NCI-H510A treated with DMSO at 0.1 percent for 48 hours (cell line): Measurements from ENCODE around the gene ATG5.

Experiments
- DNase-seq: peaks from one replicate; lab custom pipeline; 2025; lab: John Stamatoyannopoulos, UW

Gene ATG5

DNA sequence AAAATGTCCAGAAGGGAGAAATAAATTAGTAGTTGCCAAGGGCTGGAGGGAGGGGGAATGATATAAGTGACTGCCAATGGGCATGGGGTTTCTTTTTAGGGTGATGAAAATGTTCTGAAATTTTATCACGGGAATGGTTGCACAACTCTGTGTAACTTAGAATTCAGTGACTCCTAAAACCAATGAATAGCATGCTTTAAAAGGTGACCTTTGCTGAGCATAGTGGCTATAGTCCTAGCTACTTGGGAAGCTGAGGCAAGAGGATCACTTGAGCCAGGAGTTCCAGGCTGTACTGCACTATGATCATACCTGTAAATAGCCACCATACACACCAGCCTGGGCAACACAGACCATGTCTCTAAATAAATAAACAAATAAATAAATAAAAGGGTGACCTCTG, 109.0 kb downstream of the ATG5 start:
- DNase-seq: no peak

- no peak for DNase-seq
Measured at GRCh38 chr6:106215608-106216007, 110.0 kb downstream of the ATG5 start.

- DNase-seq: no peak
Measured at GRCh38 chr6:106214531-106214930, 111.0 kb downstream of the ATG5 start.

DNA sequence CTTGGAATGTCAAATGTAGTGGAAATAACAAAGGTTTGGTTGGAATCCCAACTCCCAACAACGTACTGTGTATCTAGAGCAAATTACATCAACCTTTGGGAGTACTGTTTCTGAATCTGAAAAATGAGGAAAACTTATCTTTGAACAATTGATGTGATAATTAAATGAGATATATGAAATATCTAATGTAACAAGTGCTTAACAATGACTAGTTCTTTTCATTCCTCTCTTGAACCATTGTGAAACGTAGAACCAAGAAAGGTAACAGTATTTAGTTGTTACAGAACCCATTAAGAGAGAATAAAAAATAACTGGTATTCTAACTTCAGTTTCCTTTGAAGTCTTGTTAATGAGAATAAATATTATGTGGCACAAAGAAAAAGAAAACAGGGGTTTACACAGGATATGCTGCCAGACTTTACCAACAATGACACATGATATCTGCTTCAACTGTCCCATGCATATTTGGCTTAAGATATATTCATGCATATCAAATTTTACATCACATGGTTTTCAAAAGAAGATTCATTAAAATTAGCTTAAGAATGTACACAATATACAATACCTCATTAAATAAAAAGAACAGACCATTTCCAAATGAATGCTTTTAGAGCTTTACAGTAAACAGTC, 111.8 kb downstream of the ATG5 start:
- DNase-seq: no peak

GRCh38 chr6:106212576-106212975, 113.0 kb downstream of the ATG5 start:
- DNase-seq: no peak

DNA sequence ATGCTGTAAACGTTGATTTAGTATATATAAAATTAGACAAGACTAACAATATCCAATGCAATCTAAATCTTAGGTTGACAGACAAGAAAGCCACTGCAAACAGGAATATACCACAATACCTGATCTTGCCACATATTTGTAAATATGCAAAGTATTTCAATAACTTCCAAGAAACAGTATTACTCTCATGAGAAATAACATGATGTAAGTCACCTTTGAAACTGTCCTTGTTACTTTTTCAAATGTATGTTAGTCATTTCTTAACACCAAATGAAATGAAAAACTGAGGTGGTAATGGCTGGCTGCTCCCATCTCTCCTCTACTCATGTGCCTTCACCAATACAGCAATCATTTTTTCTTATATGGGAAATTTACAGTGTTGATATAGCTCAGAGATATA, 118.7 kb downstream of the ATG5 start:
- no peak for DNase-seq

GRCh38 chr6:106204961-106205360, 120.6 kb downstream of the ATG5 start:
- no peak for DNase-seq

DNA sequence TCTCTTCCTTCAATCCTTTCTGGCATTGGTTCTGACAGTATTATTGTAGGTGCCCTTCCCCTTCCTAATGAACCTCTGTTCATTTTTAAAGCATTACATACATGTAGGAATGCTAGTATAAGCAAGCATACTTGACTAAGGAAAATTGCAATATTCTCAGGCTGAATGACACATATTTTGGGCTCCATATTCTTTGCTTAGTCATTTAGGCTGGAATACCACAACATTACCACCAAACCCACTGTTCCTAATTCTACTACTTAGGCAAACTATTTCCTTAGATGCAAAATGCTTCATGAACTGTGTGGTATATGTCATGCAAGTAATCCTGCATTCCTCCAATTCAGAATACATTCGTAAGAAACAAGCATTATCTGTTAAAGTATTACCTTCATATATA, 125.6 kb downstream of the ATG5 start:
- DNase-seq: no peak

- DNase-seq: no peak
Measured at GRCh38 chr6:106199331-106199730, 126.2 kb downstream of the ATG5 start.

GRCh38 chr6:106197441-106197840, 128.1 kb downstream of the ATG5 start:
- no peak for DNase-seq

DNA sequence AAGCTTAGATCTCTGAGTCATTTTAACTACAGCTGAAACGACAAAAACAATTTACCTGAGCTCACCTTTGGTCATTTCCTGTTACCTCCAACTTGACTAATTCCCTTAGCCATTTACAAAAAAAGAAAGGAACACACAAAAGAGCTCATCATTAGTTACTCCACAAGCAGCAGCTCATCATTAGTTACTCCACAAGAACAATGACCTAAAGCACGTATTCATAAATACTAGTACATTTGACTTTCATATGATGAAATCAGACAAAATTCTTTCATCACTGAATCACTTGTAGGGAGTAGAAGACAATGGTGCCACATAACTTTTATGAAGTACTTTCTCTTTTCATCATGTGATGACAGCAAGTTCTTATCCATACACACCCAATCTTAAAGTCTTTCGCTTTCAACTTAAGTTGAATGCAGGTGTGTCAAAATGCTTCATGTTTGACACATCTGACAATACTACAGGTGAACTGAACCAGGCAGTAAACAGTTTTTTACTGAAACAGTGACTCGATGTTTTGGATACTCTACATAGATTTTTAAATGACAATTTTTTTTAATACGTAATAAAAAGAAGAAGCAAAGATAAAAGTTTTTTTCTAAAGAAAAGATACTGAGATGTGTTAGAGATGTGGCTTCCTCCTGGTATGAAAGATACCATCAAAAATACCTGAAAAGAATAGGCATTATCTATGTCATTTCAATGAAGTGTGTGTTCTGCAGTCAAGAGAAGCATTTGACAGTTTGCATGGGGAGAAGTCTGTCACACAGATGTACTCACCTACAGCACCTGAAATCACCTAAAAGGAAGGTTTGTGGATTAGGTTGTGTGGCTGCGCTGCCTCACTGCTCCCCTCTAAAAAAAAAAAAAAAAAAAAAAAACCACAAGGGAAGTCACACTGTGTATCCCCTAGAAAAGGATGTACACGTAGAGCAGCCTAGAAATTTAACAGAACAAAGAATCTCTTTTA, 130.3 kb downstream of the ATG5 start:
- no peak for DNase-seq

DNA sequence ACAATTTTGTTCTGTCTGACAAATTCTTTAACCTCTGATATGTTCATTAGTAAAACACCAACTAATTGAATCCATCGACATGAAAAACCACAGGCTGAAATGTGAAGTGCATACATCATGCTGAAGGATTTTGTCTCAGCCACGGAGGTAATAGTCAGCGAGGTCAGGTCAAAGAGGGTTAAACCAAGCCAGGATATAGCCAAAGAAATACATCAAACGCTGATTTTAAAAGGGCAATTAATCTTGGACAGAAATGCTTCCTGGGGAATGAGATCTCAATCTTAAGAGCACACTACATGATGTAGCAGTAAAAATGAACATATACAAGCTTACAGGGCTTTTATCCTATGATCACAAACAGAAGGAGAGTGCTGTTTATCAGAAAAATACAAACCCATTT, 132.7 kb downstream of the ATG5 start:
- no peak for DNase-seq

DNA sequence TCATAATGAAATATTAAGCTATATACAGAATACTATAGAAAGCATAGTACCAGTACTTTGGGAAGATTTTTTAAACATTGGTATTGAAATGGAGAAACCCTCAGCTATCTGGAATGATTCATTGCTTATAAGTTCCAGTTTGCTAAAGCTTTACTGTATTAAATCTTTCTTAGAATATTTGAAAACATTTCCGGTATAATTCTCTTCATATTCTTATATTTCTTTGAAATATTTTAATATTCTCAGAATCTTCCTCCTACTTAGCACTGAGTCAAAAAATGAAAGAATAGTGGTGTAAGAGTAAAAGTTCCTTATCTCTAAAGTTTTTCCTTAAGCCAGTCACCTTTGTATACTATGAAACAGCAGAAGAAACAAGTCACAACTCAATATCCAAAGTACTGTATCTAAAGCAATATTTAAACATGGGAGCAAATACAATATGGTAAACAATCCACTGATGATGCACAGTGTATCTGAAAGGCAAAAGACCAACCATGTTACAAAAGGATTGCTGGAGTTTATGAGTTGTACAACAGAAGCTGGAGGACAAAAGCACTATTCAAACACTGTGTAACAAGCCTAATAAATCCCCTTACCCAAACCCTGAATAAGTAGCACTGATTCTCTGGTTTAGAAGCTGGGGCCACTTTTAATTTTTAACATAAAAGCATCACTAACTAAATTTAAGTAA, 137.3 kb downstream of the ATG5 start:
- no peak for DNase-seq

DNA sequence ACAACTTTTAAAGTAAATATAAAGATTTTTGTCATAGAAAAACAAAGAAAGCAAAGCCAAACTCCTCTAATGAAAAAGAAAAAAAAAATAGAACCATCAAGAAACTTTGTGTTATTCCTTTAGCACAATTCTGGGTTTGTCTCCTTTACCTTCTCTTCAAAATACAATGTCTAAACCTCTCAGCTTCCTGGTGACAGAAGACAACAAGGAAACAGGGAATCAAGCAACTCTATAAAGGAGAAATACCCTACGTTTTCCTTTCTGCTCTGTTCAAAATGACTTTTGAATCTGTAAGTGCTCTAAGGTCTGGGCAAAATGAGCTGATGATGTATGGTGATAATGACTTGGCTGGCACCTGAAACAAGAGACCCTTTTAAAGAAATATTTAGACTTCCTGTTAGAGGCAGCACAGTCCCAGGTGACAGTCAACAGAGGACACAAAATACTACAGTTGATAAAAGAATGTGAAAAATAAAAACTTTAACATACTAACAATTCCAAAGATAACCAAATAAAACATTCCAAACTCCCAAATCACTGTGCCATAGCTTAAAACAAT, 138.1 kb downstream of the ATG5 start:
- DNase-seq: no peak

DNA sequence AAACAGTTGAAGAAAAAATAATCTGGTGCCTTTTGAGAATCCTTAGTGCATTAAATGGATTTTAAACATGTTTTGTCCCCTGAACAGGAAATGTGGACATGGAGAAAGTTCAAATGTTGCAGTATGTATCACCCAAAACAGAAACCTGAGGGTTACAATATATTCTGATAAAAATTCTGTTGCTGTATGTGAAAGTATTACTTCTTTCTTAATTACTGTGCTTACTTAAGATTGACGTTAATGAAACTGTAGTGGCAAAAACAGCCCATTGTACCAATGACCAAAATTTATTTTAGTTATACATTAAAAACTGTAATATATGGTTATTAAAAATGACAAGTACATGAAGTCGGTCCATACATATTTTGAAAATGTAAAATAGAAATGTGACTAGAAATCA, 138.8 kb downstream of the ATG5 start:
- no peak for DNase-seq

- no peak for DNase-seq
Measured at GRCh38 chr6:106186172-106186571, 139.4 kb downstream of the ATG5 start.

DNA sequence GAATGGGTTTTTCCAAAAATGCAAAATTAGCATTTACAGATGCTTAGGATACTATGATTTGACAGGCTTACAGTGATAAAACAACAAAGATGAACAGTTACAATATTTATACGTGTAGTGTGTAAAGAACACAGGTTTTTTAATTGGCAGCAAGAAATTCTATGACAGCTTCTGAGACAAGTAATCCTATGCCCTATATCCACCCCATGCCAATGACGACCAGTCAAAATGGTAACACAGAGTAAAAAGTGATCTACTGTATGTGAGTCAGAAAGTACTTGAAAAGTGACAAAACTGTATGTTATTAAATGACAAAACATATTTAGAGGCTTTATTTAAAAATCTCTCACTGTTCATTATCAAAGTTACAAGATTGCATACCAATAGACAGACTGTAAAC, 139.9 kb downstream of the ATG5 start:
- no peak for DNase-seq

DNA sequence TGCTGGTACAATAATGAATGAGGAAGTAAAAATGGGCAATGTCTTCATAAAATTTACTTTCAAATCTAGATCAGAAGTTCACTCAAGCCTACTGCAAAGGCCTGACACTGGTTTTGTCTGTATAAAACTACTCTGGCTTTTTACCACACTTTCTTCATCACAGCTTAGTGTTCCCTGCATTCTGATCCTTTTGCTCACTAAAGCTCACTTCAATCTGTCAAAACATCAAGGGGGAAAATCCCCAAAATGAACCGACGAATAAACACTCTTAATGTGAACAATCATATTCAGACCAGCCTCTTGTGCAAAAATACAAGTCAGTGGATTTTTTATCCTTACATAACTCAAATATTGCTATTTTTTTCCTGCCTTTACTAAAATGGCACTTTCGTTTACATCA, 140.9 kb downstream of the ATG5 start:
- no peak for DNase-seq

DNA sequence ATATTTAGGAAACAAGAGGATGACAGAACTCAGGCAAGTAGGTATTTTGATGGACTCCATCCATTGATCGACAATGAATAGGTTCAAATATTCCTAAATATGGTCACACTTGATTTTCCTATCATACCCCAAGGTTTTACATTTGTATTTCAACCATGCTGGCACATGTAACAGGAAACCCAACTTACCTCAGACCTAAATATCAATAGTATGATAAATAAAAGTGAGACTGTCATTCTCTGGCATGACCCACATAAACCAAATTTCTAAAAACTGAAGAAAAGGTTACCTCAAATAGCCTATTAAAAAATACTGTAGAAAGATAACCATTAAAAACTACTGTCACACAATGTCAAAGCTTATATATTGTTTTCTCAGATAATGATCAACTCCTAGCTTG, 142.1 kb downstream of the ATG5 start:
- DNase-seq: no peak

DNA sequence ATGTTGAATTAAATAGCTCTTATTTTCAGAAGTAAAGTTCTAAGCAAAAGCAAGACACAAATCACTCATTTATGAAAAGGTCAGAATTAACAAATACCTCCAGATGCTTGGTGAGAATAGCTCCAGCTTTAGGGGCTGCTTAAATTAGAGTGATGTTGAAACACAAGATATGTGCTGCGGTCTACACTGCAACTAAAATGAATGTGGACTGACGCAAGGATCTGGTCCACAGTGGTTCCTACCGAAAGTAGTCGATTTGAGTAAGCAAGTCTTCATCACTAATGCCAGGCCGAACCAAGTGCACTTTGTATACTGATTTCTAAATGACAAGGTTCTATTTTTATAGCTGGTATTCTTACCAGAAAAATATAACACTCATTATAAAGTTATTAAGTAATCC, 143.1 kb downstream of the ATG5 start:
- DNase-seq: no peak

DNA sequence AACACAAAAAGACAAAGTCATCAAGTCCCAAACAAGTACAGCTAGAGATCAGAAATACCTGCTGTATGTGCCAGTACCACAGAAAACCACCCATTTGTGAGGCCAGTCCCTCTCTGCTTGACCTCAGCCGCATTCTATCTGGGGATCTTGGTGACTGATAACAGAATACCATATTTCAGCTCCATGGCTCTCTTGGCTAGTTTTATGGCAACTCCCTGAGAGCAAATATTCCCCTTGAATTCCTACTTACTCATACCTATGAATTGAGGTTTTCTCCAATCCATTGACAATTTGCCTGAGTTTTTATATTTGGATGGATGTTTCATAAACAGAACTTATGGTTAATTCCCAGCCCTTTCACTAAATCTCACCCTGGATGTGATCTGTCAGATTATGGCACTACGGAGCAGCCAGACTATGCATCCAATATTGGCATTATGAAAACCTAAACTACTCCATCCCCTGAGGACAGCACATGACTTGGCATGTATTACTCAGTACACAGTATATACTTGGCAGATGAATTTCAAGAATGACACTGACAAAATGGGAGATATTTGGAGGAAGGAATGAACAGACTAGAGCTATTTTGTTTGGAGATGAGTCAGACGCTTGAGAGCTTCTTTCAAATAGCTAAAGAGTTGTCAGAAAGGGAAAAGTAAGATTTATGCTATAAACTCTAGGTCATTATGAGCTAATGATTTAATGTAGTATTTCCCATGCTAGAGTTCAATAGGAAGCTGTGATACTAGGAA, 143.7 kb downstream of the ATG5 start:
- no peak for DNase-seq

- DNase-seq: no peak
Measured at GRCh38 chr6:106180208-106180607, 145.4 kb downstream of the ATG5 start.
